Measurements from ENCODE around the gene LAMA3. TPM values are rescaled to one million over a fixed set of nuclear protein-coding genes. Genes with fewer than 3 reads are reported as not detected.

The LAMA3 gene
- total and polyA plus RNA-seq, 12 donors, result 0.89 to 5.3 (median 3.3) TPM

GRCh38 chr18:23812546-23813440, 123.5 kb downstream of the LAMA3 start:
- Histone ChIP-seq H3K36me3 (peaks cover 0 to 31% (median 0%) of the 10 kb centered on the region in 9 donors), H3K27ac (no peak overlapping the region), H3K4me3 (no peak overlapping the region), H3K9me3 (no peaks in the 10 kb centered on the region), H3K4me1 (peaks cover 0 to 14% (median 0%) of the 10 kb centered on the region in 9 donors), H3K27me3 (no peaks in the 10 kb centered on the region)
- 39 to 42% methylated on average over 4 of the region's 4 CpGs for WGBS, 2 donors
- TF ChIP-seq CTCF (IDR thresholded peaks at IDR 0.05), result peak; percentile 28 to 71 (median 62)
- ATAC-seq (no peak), DNase-seq (no peak)
- intact Hi-C loops (cut with DNase I), result loop anchor here in 9 of 10 donors (2.0 to 10.0 kb wide), 6 partner anchors 102 to 302 kb away; no protein-coding TSS in a partner anchor

GRCh38 chr18:23814991-23815614, 125.8 kb downstream of the LAMA3 start:
- intact Hi-C loops (cut with DNase I), result loop anchor here in 9 of 10 donors (5.0 to 10.0 kb wide), 7 partner anchors 100 to 302 kb away; no protein-coding TSS in a partner anchor
- TF ChIP-seq CTCF (IDR thresholded peaks at IDR 0.05), result no peak
- H3K36me3 ChIP-seq, result peaks cover 0 to 28% (median 0%) of the 10 kb centered on the region in 9 donors
- DNase-seq (peak; percentile 23 to 54), ATAC-seq (peak; percentile 71 to 97 (median 90))
- WGBS, 2 donors, result 54 to 63% methylated on average over 7 of the region's 7 CpGs
- H3K4me1 ChIP-seq, result peaks cover 0 to 14% (median 0%) of the 10 kb centered on the region in 9 donors
- H3K4me3 ChIP-seq, result no peak overlapping the region
- peak overlapping the region in 6 of 10 donors; percentile 1 to 53 (median 36) for H3K27ac ChIP-seq
- no peaks in the 10 kb centered on the region for H3K9me3 ChIP-seq
- no peaks in the 10 kb centered on the region for H3K27me3 ChIP-seq

GRCh38 chr18:23816021-23816420, 126.8 kb downstream of the LAMA3 start:
- intact Hi-C loops (cut with DNase I), result loop anchor here in 5 of 10 donors (5.0 to 10.0 kb wide), 5 partner anchors 99 to 301 kb away; no protein-coding TSS in a partner anchor
- Histone ChIP-seq H3K4me1 (peaks cover 0 to 14% (median 0%) of the 10 kb centered on the region in 9 donors), H3K9me3 (no peaks in the 10 kb centered on the region), H3K4me3 (no peak overlapping the region), H3K27ac (peak overlapping the region in 1 of 10 donors; percentile 10), H3K27me3 (no peaks in the 10 kb centered on the region), H3K36me3 (peaks cover 0 to 36% (median 0%) of the 10 kb centered on the region in 9 donors)
- DNase-seq (no peak), ATAC-seq (peak in 1 of 8 donors; percentile 42)
- no peak for TF ChIP-seq CTCF (IDR thresholded peaks at IDR 0.05)
- WGBS, 2 donors, result 98 to 99% methylated on average over 6 of the region's 6 CpGs

- no peak overlapping the region for H3K4me3 ChIP-seq
- 89 to 94% methylated on average over 4 of the region's 4 CpGs for WGBS, 2 donors
- intact Hi-C loops (cut with DNase I), result loop anchor here in 5 of 10 donors (5.0 to 10.0 kb wide), 5 partner anchors 98 to 302 kb away; no protein-coding TSS in a partner anchor
- H3K27me3 ChIP-seq, result no peaks in the 10 kb centered on the region
- H3K27ac ChIP-seq, result peak overlapping the region in 1 of 10 donors; percentile 10
- peaks cover 0 to 14% (median 0%) of the 10 kb centered on the region in 9 donors for H3K4me1 ChIP-seq
- no peak for TF ChIP-seq CTCF (IDR thresholded peaks at IDR 0.05)
- ATAC-seq (no peak), DNase-seq (no peak)
- no peaks in the 10 kb centered on the region for H3K9me3 ChIP-seq
- peaks cover 0 to 36% (median 0%) of the 10 kb centered on the region in 9 donors for H3K36me3 ChIP-seq
Observed at GRCh38 chr18:23816740-23817139, 127.5 kb downstream of the LAMA3 start.

Data from heart right ventricle (tissue), 16 donors.